MCF 10A (cell line): ENCODE data around the gene C2CD3. TPM values are rescaled to one million over a fixed set of nuclear protein-coding genes. Genes with fewer than 3 reads are reported as not detected.

Experiments
- BruUV-seq: library from RNA; stranded (reverse); fragments of 400-500 nt; replicated peaks from 2 replicates; lab custom pipeline; 2021; lab: Mats Ljungman, UMichigan
- CTCF ChIA-PET: fragments of 300-600 bp; sonication (Branson Sonifier 250); formaldehyde crosslinking; extraction: SDS; loops from one replicate; lab custom pipeline; 2021; ENCODE audit warnings: antibody characterized with exemption, inconsistent platforms; lab: Yijun Ruan, JAX
- POLR2A ChIA-PET: fragments of 300-600, 350-650 bp; sonication (Branson Sonifier 250); formaldehyde crosslinking; extraction: SDS; loops from one replicate; lab custom pipeline; 2020; ENCODE audit warnings: antibody characterized with exemption, inconsistent platforms; lab: Yijun Ruan, JAX
- DNase-seq: peaks from one replicate; pipeline ENCODE4 v3.0.0-alpha.2; 2018; ENCODE audit not compliant: unreplicated experiment
- H3K27ac Mint-ChIP-seq: one replicate; pipeline ENCODE4 v1.8.0; 2022; ENCODE audit warnings: mild to moderate bottlenecking, low read depth, mixed read lengths; ENCODE audit not compliant: unreplicated experiment
- H3K27me3 Mint-ChIP-seq: one replicate; pipeline ENCODE4 v1.8.0; 2022; ENCODE audit warnings: mixed read lengths; ENCODE audit not compliant: insufficient read depth, unreplicated experiment
- H3K36me3 Mint-ChIP-seq: one replicate; pipeline ENCODE4 v1.8.0; 2022; ENCODE audit warnings: mild to moderate bottlenecking, moderate library complexity, mixed read lengths; ENCODE audit not compliant: insufficient read depth, unreplicated experiment
- H3K4me1 Mint-ChIP-seq: one replicate; pipeline ENCODE4 v1.8.0; 2022; ENCODE audit warnings: mixed read lengths; ENCODE audit not compliant: insufficient read depth, unreplicated experiment
- H3K4me3 Mint-ChIP-seq: one replicate; pipeline ENCODE4 v1.8.0; 2022; ENCODE audit warnings: mild to moderate bottlenecking, moderate library complexity, mixed read lengths; ENCODE audit not compliant: unreplicated experiment
- H3K9me3 Mint-ChIP-seq: one replicate; pipeline ENCODE4 v1.8.0; 2022; ENCODE audit warnings: mixed read lengths; ENCODE audit not compliant: unreplicated experiment
- intact Hi-C: fragments of 100-400 bp; cut with micrococcal nuclease; formaldehyde crosslinking; loops from 2 replicates; pipeline ENCODE4 v1.14.1; 2022
- total RNA-seq: library from RNA; stranded (reverse); gene quantifications from 2 replicates; pipeline ENCODE4 v1.2.3, GENCODE V29; 2022
- TF ChIP-seq, protein P1 (sequence below): fragments of 200-600 bp; IDR thresholded peaks from one replicate; pipeline ENCODE4 v1.8.0; 2022; ENCODE audit warnings: antibody characterized with exemption, mild to moderate bottlenecking; ENCODE audit not compliant: unreplicated experiment

C2CD3 gene
- total RNA-seq, 1 experiment from 2014 or later, result 18.7 TPM

DNA sequence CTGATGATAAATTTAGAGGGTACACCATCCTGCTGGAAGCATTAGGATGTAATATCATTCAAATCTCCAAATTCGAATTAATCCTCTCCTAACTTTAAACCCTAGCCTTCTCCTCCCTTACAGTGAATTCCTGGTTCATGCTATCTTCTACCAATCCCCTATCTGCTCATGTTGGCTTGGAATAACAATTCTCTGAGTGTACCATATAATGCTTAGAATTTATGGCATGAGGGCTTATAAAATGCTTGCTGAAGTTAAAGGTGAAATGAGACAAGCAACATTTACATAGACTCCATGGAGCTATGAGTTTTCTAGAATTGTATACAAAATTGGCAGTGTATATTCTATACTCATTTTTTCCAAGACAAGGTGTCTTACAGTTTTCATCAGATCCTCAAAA lies 79.3 kb downstream of the C2CD3 start:
- Mint-ChIP-seq H3K27ac (no peak overlapping the region), H3K4me3 (no peak overlapping the region), H3K4me1 (no peaks in the 10 kb centered on the region), H3K36me3 (peaks cover 24% of the 10 kb centered on the region), H3K27me3 (no peaks in the 10 kb centered on the region), H3K9me3 (no peaks in the 10 kb centered on the region)
- no peak for DNase-seq
- ChIA-PET POLR2A (no interaction called here), CTCF (no interaction called here)
- TF ChIP-seq, protein P1, sequence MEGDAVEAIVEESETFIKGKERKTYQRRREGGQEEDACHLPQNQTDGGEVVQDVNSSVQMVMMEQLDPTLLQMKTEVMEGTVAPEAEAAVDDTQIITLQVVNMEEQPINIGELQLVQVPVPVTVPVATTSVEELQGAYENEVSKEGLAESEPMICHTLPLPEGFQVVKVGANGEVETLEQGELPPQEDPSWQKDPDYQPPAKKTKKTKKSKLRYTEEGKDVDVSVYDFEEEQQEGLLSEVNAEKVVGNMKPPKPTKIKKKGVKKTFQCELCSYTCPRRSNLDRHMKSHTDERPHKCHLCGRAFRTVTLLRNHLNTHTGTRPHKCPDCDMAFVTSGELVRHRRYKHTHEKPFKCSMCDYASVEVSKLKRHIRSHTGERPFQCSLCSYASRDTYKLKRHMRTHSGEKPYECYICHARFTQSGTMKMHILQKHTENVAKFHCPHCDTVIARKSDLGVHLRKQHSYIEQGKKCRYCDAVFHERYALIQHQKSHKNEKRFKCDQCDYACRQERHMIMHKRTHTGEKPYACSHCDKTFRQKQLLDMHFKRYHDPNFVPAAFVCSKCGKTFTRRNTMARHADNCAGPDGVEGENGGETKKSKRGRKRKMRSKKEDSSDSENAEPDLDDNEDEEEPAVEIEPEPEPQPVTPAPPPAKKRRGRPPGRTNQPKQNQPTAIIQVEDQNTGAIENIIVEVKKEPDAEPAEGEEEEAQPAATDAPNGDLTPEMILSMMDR, result no peak
- BruUV-seq, result no TSS peak
- intact Hi-C loops, result loop anchor here (2.0 kb wide), 1 partner anchor 127 kb away; no protein-coding TSS in a partner anchor

DNA sequence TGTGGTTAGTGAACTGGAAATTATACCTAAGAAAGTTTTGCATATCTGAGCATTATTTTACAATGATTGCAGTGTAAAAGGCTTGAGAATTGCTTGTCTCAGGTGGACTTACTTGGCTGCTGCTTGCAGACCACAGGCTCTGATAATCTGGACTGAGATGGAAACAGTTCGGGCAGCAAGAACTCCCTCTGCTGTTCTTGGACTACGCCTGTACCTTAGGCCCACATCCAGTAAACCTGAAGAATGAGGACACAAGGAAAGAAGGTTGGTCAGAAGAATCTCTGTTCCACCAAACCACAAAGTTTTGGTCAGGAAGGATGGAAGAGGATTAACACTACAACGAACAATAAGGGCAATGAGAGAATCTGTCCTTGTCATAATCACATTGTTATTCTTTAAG lies 80.1 kb downstream of the C2CD3 start:
- H3K9me3 Mint-ChIP-seq, result no peaks in the 10 kb centered on the region
- no peaks in the 10 kb centered on the region for H3K4me1 Mint-ChIP-seq
- peak; percentile 7 for DNase-seq
- no peak overlapping the region for H3K4me3 Mint-ChIP-seq
- TF ChIP-seq, protein P1, result no peak
- no peaks in the 10 kb centered on the region for H3K27me3 Mint-ChIP-seq
- intact Hi-C loops, result loop anchor here (2.0 kb wide), 1 partner anchor 126 kb away; no protein-coding TSS in a partner anchor
- H3K36me3 Mint-ChIP-seq, result peaks cover 23% of the 10 kb centered on the region
- no peak overlapping the region for H3K27ac Mint-ChIP-seq
- no TSS peak for BruUV-seq
- ChIA-PET POLR2A (no interaction called here), CTCF (no interaction called here)

DNA sequence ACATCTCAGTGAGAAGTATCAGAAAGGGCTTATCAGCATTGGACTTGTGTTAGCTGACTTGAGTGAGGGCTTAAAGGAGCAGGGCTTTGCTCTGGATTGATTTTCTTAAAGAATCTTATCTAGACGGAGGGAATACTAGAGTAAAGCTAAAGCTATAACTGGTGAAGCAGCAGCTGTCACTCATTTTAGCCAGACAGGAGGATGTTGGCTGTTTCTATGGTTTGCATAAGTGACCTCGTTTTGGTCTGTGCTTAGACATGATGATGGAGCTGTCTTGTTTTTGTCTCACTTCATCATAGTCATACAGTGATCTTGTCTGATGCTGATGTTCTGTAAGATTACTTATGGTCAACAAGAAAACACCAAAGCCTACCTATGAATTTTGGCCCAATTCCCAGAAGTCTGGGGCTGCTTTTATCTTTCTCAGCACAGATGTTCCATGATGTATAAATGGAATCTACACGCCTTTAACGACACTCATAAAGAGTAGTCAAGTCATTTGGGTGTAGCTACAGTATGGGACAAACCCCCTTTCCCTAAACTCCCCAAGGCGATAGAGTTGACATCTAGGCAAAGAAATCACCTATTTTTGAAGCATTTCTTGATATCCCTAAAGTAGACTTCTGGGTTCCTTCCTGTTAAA lies 84.4 kb downstream of the C2CD3 start:
- Mint-ChIP-seq H3K4me3 (no peak overlapping the region), H3K9me3 (no peaks in the 10 kb centered on the region), H3K4me1 (no peaks in the 10 kb centered on the region), H3K36me3 (peaks cover 28% of the 10 kb centered on the region), H3K27ac (no peak overlapping the region), H3K27me3 (no peaks in the 10 kb centered on the region)
- ChIA-PET POLR2A (no interaction called here), CTCF (no interaction called here)
- intact Hi-C loops, result no loop called here
- TF ChIP-seq, protein P1, result no peak
- BruUV-seq, result no TSS peak
- no peak for DNase-seq

DNA sequence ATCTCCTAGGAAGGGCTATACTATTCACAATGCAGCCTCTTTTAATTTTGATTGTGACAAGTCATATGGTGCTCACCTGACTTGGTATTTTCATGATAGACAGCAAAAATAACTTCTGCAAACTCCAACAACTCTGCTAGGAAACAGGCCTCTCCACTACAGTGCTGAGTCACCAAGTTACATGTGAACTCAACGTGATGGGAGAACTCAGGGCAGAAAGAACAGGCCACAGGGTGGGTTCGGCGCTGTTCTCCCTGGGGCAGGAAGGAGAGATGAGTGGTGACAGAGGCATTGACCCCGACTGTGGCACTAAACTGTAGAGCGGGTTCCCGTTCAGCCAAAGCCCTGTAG lies 85.3 kb downstream of the C2CD3 start:
- ChIA-PET CTCF (interaction anchor here (0.6 to 0.7 kb wide), 2 partner anchors 85 to 121 kb away, joined by 3 read pairs; no protein-coding TSS in a partner anchor), POLR2A (no interaction called here)
- H3K4me1 Mint-ChIP-seq, result no peaks in the 10 kb centered on the region
- TF ChIP-seq, protein P1, result no peak
- H3K36me3 Mint-ChIP-seq, result peaks cover 28% of the 10 kb centered on the region
- no peak for DNase-seq
- H3K27me3 Mint-ChIP-seq, result no peaks in the 10 kb centered on the region
- intact Hi-C loops, result no loop called here
- H3K27ac Mint-ChIP-seq, result peak overlapping the region; percentile 7
- no peak overlapping the region for H3K4me3 Mint-ChIP-seq
- no TSS peak for BruUV-seq
- H3K9me3 Mint-ChIP-seq, result no peaks in the 10 kb centered on the region
